ENCODE data around the gene C6orf136. TPM values are rescaled to one million over a fixed set of nuclear protein-coding genes. Genes with fewer than 3 reads are reported as not detected.
A peak's percentile ranks its signal among the peaks of the same experiment; 100 is the strongest.

Gene C6orf136
- total and polyA plus RNA-seq, 9 of the 15 experiments (the other 6 are each of a cell fraction or from before 2014, with no cell fraction given): 14.1 to 63.1 (median 18.4) TPM

GRCh38 chr6:30614044-30614842, 32.7 kb upstream of the C6orf136 start (continued):
- no peak for TF ChIP-seq ETS1 (conservative IDR thresholded peaks at IDR 0.05; ENCODE audit: control insufficient read depth, low read depth, low read length)
- no peak for TF ChIP-seq NKRF (IDR thresholded peaks at IDR 0.05; ENCODE audit: borderline replicate concordance)
- no peak for TF ChIP-seq ATF7 (IDR thresholded peaks at IDR 0.05)
- TF ChIP-seq ZNF592 (IDR thresholded peaks at IDR 0.05): 0 out of 2 replicates have a peak, but pooled peaks have one; percentile 48
- no peak for TF ChIP-seq CTCF (IDR thresholded peaks at IDR 0.05 in 2 of 3, conservative IDR thresholded peaks at IDR 0.05 in 1 of 3; ENCODE audit: insufficient read depth in 2 of 3, low read depth in 1 of 3, low read length in 3 of 3)
- TF ChIP-seq CREB3L1 (IDR thresholded peaks at IDR 0.05; ENCODE audit: borderline replicate concordance, low read depth): no peak

Data from K562 (cell line).